Uterus (tissue), 2 donors: ENCODE measurements around the gene ZC3HAV1.

Experiments
- CTCF ChIP-seq, 4 experiments: fragments of 200-600 bp in 2 of 4; fragments of 450-650 bp in 2 of 4; sonication (generic) in 2 of 4; IDR thresholded peaks; one replicate each; pipeline ENCODE4 v1.5.1; 2016 to 2019; ENCODE audit warnings: antibody characterized with exemption in 4 of 4, mild to moderate bottlenecking in 2 of 4, moderate library complexity in 1 of 4
- POLR2A ChIP-seq, 2 donors: fragments of 450-650 bp; IDR thresholded peaks; one replicate each; pipeline ENCODE4 v1.6.1; 2016; ENCODE audit warnings: antibody characterized with exemption in 2 of 2, mild to moderate bottlenecking in 1 of 2, moderate library complexity in 1 of 2

- TF ChIP-seq POLR2A (IDR thresholded peaks at IDR 0.05) (no peak), CTCF (IDR thresholded peaks at IDR 0.05) (no peak)
These were observed 33.4 kb downstream of the ZC3HAV1 start for GRCh38 chr7:139075871-139076686.
